K562 treated with DMSO at 1 percent for 24 hours (cell line): Measurements from ENCODE around the gene ITFG1. TPM values are rescaled to one million over a fixed set of nuclear protein-coding genes. Genes with fewer than 3 reads are reported as not detected.

Experiments
- total RNA-seq: library from RNA; unstranded; fragments of 300-600 nt; gene quantifications from 2 replicates; pipeline ENCODE4 v1.2.3, GENCODE V29; 2022; ENCODE audit warnings: low read depth; ENCODE audit not compliant: insufficient read depth

ITFG1 gene
- total RNA-seq = 20.8 and 25.1 TPM in 2 replicates

GRCh38 chr16:47460711-47461597, at the start of gene ITFG1, which contains the start of gene PHKB:
TSS of gene ITFG1 (minus strand) at chr16:47461063. CDS start at chr16:47461045, 18 bp downstream.
TSS of gene PHKB (plus strand) at chr16:47461331. CDS start at chr16:47461351, 20 bp downstream.

GRCh38 chr16:47143677-47144558, 316.9 kb downstream of the ITFG1 start, which contains the start of gene NETO2:
TSS of gene NETO2 (minus strand) at chr16:47143945. CDS start at chr16:47143612, 333 bp downstream.

Other genes with a start within 250 kb of the ITFG1 start
- 29.7 and 30.0 TPM in 2 replicates for gene PHKB, start 268 bp upstream of the ITFG1 start, total RNA-seq